NCI-H2081 treated with DMSO at 0.1 percent for 48 hours (cell line): Measurements from ENCODE around the gene GPR65.

ENCODE experiments used
- DNase-seq: peaks from one replicate; lab custom pipeline; 2025; lab: John Stamatoyannopoulos, UW

GPR65 gene

GRCh38 chr14:88005050-88005481 is at the start of gene GPR65:
GPR65 (plus strand) TSS chr14:88005135; CDS start chr14:88010848, 5,713 bp downstream.
- no peak for DNase-seq

- no peak for DNase-seq
Measured at GRCh38 chr14:87955501-87955900, 49.4 kb upstream of the GPR65 start.

GRCh38 chr14:87960013-87960787 is 44.7 kb upstream of the GPR65 start:
- DNase-seq, result no peak

GRCh38 chr14:87961246-87961645 is 43.7 kb upstream of the GPR65 start:
- DNase-seq, result no peak

GRCh38 chr14:87966816-87967215 is 38.1 kb upstream of the GPR65 start:
- DNase-seq, result no peak

GRCh38 chr14:87967496-87967895 is 37.4 kb upstream of the GPR65 start:
- no peak for DNase-seq

- DNase-seq, result no peak
Measured at GRCh38 chr14:87971010-87971409, 33.9 kb upstream of the GPR65 start.

GRCh38 chr14:87975636-87976035 is 29.3 kb upstream of the GPR65 start:
- no peak for DNase-seq

GRCh38 chr14:87979689-87980088 is 25.2 kb upstream of the GPR65 start:
- no peak for DNase-seq

- no peak for DNase-seq
Measured at GRCh38 chr14:87989221-87989955, 15.5 kb upstream of the GPR65 start.

GRCh38 chr14:87989956-87990299 is 15.0 kb upstream of the GPR65 start:
- no peak for DNase-seq

- no peak for DNase-seq
Measured at GRCh38 chr14:87990682-87991081, 14.3 kb upstream of the GPR65 start.

- no peak for DNase-seq
Measured at GRCh38 chr14:87992346-87992717, 12.6 kb upstream of the GPR65 start.

GRCh38 chr14:87992718-87993628 is 12.0 kb upstream of the GPR65 start, which contains the start of gene GALC:
GALC (minus strand) TSS chr14:87993182; CDS start chr14:87993164, 18 bp downstream.
- peak; percentile 20 for DNase-seq

GRCh38 chr14:87994974-87995373 is 10.0 kb upstream of the GPR65 start:
- DNase-seq, result no peak

- DNase-seq, result no peak
Measured at GRCh38 chr14:87995500-87996290, 9.2 kb upstream of the GPR65 start.

- no peak for DNase-seq
Measured at GRCh38 chr14:87996291-87996592, 8.7 kb upstream of the GPR65 start.

GRCh38 chr14:87998482-87998881 is 6.5 kb upstream of the GPR65 start:
- DNase-seq, result no peak

- no peak for DNase-seq
Measured at GRCh38 chr14:87999277-87999676, 5.7 kb upstream of the GPR65 start.

GRCh38 chr14:88002421-88003075 is 2.4 kb upstream of the GPR65 start:
- no peak for DNase-seq

GRCh38 chr14:88003425-88003824 is 1.5 kb upstream of the GPR65 start:
- no peak for DNase-seq
